Measurements from ENCODE around the gene SUN1.
"Not testable (repeated sequence)": the region's sequence is repeated elsewhere in the genome, so short reads cannot be mapped to it uniquely, and the experiment has no call there.

SUN1 gene

DNA sequence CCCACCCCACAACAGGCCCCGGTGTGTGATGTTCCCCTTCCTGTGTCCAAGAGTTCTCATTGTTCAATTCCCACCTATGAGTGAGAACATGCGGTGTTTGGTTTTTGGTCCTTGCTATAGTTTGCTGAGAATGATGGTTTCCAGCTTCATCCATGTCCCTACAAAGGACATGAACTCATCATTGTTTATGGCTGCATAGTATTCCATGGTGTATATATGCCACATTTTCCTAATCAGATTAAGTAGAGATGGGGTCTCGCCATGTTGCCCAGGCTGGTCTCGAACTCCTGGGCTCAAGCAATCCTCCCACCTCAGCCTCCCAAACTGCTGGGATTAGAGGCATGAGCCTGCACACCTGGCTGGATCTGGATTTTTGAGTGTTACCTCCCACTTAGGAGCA is 28.5 kb upstream of the SUN1 start:
- not testable (repeated sequence) for DNase-seq

DNA sequence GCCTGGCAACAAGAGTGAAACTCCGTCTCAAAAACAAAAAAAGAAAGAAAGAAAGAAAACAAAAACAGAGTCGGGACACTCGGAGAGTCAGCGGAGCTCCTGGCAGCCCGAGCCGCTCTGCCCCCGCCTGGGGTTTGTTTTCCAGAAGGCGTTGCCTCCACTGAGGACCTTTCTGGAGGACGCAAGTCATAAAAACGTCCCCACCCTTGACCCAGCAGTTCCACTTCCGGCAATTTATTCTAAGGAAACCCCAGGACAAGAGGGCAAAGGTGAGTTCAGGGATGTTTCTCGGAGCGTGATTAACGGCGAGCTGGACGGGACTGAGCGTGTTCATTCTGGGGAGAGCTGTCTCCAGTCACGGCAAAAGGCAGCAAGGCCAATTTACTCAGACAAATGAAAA is 27.0 kb upstream of the SUN1 start:
- no peak for DNase-seq

DNA sequence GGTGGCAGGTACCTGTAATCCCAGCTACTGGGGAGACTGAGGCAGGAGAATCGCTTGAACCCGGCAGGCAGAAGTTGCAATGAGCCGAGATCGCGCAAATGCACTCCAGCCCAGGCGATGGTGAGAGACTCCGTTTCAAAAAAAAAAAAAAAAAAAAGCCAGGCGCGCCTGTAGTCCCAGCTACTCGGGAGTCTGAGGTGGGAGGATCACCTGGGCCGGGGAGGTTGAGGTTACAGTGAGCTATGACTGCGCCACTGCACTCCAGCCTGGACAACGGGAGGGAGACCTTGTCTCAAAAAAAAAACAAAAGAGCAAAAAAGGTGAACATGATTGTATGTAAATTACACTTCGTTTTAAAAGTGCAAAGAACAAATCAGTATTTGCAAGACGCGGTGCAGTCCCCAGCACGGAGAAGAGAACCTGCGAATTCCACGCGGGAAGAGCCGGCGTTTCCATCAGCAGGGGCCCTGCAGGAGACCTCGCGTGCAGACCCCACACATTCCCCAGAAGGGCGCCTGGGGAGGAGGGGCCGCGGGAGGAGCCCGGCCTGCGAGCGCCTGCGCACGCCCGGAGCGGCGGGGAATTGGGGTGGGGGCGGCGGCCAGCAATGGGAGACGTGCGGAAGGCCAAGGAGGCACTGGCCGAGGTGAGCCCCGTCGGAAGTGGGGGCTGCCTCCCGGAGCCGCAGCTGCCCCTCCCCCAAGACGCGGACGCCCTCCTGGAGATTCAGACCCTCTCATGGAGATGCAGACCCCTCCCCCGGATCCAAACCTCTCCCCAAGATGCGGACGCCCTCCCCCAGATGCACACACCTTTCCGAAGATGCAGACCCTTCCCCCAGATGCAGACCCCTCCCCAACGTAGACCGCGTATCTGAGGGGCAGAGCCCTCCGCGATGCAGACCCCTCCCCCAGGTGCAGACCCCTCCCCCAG is 16.7 kb upstream of the SUN1 start:
- DNase-seq, result no peak

DNA sequence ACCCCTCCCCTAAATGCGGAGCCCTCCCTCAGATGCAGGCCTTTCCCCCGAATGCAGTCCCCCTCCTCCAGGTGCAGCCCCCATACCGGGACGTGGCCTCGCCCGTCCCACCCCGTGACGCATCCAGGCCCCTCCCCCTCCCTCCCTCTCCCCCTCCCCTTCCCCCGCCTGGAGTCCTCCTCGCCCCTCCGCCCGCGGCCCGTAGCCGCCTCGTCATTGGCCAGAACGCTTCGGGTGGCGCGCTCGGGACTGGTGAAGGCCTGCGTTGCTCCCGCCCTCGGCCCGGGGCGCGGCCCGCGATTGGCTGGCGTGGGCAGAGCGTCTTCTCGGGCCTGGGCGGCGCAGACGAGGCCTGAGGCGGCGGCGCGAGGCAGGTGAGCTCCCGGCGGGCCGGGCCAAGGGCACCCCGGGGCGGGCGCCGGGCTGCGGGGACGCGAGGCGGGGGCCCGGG is 16.0 kb upstream of the SUN1 start:
- peak; percentile 79 for DNase-seq

DNA sequence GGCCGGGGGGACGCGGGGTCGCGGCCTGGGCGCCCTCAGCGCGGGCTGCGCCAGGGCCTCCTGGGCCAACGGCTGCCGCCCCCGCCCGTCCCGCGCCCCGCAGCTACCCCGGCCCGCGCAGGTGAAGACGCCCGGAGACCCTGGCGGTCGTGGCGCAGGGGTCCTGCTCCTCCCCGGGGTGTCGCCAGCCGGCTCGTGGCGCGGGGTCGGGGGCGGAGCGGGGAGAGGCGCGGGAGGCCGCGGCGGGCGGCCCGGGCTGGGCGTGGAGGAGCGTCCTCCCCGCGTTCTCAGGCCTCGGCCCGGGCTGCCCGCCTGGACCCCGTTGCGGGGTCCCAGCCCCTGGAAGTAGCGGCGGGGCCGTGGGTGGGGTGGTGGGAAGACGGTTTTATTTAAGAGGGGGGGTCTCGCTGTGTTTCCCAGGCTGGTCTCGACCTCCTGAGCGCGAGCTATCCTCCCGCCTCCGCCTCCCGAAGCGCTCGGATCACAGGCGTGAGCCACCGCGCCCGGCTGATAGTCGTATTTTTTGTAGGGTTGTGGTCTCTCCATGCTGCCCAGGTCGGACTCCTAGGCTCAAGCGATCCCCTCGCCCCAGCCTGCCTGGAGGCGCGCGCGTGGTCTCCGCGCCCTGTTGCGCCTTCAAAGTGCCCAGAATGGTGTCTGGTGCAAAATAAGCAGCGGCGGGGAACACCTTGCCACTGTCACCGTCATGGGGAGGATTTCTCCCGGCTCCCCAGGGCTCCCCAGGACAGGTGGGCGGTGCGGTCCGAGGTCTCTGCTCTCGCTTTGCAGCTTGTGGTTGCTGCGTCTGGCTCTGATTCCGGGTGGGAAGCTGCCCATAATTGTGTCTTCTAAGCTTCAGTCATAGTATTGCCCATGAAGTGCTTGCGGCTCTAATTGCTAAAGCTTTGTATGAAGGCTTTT is 15.3 kb upstream of the SUN1 start:
- no peak for DNase-seq

DNA sequence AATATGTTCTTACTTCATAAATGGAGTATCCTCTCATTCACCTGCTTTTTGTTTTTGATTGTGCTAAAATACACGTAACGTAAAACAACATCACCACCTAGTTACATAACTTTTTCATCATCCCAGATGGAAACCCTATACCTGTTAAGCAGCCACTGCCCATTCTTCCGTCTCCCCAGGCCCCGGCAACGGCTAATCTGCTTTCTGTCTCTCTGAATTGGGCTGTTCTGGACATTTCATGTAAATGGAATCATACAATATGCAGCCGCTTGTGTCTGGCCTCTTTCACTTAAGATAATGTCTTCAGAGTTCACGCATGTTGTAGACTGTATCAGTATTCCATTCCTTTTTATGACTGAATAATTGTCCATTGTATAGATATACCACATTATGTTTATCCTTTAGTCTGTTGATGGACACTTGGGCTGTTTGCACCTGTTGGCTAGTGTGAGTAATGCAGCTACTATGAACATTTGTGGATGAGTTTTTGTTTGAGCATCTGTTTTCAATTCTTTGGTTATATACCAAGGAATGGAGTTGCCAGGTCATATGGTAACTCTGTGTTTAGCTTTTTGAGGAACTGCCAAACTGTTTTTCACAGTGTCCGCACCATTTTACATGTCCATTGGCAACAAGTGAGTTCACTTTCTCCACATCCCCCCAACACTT is 14.1 kb upstream of the SUN1 start:
- DNase-seq, result no peak

DNA sequence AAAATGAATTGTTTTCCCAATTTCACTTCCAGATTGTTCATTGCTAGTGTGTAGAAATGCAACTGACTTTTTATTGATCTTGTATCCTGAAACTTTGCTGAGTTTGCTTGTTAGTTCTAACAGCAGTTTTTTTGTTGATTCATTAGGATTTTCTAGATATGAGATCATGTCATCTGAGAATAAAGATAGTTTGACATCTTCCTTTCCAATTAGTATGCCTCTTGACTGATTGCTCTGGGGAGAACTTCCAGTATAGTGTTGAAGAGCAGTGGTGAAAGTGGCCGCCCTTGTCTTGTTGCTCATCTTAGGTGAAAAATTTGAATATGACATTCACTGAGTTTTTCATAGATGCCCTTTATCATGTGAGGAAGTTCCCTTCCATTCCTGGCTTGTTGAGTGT is 11.9 kb upstream of the SUN1 start:
- DNase-seq, result no peak

DNA sequence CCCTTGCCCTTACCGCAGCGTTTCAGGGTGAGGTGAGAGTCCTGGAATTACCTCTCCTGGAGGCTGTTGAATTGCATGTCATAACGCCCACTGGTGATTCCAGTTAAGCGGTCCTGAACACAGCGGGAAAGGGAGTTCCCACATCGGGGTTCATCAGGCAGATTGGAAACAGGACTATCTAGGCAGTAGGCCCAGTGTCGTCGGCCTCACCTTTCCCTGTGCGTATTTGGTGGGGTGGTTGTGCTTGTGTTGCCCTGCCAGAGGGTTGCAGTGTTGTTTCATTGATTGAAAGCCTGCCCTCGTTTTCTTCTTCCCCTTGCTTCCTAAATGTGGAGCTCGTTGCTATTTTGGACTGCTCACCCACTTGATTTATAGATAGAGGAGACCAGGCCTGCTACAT is 10.6 kb upstream of the SUN1 start:
- DNase-seq, result no peak

DNA sequence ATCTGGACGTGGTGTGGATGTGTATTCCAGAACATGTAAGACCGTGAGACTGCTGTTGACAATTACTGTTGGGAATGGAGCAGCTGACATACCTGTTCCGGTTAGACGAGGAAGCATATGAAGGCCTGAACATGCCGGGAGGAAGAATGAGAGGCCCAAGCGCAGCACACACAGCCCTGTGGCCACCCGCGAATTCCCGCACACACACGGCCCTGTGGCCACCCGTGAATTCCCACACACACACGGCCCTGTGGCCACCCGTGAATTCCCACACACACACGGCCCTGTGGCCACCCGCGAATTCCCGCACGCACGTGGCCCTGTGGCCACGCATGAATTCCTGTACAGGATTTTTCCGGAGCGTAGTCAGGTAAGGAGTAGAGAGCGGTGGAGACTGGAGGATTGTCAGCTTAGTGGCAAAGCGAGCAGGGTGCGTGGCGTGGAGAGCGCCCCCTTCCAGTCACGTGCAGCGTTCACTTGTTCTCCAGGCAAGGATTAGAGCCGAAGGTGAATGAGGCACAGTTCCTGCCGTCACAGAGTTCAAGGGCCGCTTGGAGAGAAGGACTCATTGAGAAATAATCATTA is 9.5 kb upstream of the SUN1 start:
- no peak for DNase-seq

DNA sequence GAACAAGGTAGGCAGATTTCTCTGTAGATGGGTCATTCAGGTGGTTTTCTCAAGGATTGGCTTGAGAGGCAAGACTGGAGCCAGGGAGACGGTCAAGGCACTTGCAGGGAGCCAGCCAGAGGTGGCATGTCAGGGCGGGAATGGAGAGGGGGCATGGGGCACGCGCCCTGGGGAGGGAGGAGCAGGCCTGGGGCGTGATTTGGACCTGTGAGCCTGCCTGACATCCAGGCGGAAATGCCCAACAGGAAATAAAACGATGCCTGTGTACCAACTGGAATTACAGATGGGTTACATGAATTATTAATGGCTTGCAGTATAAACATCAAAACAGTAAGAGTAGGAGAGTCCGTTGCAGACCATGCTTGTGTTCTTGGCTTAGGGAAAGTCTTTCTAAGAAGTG is 8.6 kb upstream of the SUN1 start:
- no peak for DNase-seq

DNA sequence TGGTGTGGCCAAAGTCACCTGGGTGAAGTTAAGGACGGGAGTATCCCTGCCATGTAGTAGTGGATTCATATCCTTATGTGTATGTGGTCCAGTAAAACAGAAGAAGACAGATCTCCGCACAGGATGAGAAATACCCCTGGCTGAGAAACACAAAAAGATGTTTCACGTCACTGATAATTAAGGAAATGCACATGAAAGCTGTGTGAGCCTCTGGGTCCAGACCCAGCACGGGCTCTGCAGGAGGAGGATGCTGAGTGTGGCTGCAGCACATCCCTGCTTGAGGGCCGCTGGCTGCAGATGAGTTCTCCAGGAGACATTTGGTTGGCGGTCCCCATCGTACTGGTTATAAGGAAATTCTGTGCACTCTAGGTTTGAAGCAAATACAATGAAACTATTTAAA is 8.2 kb upstream of the SUN1 start:
- no peak for DNase-seq

DNA sequence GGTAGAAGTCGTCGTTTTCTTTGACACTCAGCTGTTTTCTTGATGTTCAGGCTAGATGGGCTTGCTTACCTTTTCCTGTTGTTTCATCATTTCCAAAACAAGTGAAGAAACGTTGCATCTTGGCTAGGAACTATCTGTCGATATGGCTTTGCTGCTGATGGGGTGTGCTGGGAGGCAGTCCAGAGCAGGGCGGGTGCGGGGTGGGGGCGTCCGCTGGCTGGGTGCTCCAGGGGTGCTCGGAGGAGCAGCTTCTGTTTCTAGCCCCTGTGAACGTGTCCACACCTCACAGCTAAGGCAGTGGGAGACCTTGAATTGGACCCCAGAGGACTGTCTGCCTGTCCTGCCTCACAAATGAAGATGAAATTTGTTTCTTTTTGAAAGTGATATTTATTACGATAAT is 7.6 kb upstream of the SUN1 start:
- DNase-seq, result no peak

DNA sequence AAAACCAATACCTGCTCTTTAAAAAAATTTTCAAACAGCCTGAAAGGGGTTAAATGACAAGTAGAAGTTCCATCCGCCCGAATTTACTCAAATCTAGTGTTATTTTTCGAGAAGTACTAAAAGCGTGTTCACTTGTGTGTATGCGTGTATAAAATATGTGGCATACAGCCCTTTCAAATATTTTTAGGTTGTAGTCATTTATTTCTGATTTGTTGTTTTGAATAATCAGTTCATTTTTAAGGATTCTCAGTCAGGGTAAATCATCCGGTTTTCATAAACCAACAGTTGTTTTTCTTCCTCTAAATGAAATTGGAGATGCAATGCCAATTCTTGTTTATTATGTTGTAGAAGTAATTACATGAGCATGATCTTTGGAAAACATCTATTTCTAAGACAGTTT is 6.9 kb upstream of the SUN1 start:
- DNase-seq, result no peak

DNA sequence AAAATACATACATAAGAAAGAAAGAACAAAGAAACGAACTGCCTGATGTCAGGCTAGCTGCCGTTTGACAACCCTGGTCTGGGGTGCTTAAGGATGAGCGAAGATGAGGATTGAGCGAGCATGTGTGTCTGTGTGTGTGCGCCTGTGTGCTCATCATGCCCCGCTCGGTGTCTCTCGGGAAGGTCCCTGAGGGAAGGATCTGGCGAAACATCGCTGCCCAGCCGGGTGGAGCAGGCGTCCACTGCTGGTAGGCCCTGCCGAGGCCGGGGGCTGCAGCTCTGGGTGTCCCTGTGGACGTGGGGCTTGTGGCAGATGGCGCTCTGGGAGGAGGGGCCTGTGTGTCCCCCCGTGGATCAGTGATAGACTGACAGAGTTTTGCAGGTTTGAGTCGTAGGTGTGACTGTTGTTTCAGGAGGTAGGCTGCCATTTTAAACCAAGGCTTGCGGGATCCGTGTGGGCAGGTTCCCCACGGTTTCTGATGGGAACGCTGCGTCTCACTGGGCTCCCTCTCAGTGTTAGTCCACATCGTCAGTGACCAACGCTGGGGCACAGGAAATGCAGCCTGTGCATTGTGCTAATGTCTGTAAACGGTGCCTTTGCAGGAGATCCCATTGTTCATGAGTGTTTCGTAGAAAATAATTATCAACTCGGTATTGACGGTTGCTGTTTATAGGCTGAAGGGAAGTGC is 5.9 kb upstream of the SUN1 start:
- no peak for DNase-seq

DNA sequence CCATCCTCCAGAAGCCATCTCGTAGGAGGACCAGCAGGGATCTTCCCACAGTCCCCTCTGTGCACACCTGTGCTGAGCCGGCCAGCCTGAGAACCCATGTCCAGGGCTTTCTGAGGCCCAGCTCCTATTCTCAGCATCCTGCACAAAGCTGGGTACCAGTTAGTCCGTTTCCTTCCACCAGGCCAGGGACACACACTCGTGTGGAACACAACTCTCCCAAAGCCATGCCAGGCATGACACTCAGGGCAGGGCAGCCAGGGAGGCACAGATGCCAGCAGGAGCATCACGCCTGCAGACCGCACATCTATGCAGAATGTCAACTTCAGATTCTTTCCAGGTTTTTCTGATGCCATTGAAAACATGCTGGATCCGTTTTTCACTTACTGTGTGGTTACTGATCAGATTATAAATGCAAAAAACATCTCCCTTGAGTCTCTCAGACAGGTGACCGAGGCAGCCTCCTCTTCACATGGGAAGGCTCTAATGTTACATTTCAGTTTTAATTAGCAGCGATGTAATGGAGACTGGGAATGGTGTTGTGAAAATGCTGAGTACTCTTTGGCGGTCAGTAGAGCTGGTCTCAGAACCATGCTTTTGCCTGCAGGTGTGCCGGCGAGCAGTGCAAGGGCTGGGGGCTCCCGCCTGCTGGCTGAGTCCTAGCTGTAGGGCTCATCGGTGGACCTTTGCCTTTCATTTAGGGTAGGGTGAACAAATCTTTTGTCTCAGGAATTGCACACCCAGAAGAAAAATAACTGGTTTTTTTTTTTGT is 3.3 kb upstream of the SUN1 start:
- no peak for DNase-seq

DNA sequence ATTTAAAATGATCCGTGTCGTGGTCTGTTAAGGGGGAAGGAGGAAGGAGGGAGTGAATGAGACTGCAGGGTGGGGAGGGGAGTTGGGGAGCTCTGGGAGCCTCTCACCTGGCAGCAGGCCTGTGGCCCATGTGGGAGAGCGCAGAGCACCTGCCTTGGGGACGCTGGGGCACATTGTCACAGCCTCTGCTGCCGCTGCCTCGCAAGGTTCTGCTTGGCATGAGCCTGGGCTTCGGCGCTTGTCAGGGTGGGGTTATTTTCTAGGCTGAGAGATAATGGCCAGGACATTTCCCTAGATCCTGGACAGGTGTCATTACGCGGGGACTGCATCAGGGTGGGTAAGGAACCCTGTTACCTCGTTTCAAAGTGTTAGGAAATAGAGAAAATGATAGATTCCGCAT is 2.2 kb upstream of the SUN1 start:
- DNase-seq, result no peak

DNA sequence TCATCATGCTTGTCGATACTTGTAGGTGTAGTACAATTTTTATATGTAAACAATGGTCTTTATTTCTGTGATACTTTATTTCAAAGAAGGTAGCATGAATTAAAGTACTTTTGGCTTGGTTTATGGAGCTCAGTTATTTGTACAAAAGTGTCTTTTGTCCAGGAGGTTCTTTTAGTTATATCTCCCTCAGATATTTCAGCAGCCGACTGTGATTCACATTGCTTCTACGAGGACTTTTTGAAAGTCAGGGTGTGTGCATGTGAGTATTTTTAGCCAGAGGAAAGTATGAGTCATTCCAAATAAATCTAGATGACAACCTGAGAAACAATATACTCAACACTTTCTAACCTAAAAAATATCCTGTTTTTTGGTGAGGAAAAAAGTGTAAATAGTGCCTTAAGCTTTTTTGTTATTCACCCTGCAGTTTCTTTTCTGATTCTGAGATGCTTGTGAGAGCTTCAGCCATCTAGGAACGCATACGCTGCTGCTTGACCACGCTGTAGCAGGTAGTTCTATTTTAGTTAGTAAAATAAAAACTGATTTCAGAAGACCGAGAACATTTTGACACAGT is 595 bp upstream of the SUN1 start:
- no peak for DNase-seq

DNA sequence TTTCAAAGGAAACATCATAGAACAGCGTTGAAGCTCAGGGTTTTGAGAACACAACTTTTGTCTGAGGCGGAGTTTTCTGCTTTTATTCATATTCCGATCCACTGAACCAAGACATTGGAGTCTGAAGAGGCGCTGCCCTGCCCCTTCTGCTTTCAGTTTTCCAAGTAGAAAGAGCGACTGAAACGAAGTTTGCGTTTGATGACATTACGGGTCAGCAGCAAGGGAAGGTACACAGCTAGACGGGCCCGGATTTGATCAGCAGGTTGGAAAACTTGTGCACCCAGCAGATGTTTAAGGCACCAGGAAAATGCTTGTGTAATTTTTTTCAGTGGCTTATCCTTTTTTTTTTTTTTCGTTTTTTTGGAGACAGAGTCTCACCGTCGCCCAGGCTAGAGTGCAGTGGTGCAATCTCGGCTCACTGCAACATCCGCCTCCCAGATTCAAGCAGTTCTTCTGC is 720 bp downstream of the SUN1 start:
- no peak for DNase-seq

DNA sequence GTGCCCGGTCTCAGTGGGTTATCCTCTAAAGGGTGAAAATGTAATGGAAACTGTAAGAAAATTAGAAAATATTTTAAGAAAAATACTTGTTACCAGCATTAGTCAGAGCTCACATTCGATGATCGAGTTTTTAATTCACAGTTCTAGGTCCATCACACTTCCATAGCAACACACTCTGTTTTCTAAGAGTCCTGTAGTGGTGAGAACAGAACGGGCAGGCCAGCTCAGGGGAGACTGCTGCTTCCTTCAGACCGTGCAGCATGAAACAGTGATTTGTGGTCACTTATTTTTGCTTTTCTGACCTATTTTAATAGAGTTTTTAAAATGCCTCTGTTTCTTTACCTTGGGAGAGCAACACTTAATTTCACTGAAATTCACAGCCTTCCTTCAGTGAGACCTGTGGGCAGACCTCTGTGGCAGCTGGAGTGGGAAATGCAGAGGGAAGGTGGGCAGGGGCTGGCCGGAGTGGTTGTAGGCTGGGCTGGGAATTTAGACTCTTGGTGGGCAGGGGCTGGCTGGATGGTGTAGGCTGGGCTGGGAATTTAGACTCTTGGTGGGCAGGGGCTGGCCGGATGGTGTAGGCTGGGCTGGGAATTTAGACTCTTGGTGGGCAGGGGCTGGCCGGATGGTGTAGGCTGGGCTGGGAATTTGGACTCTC is 1.5 kb downstream of the SUN1 start:
- DNase-seq, result no peak

DNA sequence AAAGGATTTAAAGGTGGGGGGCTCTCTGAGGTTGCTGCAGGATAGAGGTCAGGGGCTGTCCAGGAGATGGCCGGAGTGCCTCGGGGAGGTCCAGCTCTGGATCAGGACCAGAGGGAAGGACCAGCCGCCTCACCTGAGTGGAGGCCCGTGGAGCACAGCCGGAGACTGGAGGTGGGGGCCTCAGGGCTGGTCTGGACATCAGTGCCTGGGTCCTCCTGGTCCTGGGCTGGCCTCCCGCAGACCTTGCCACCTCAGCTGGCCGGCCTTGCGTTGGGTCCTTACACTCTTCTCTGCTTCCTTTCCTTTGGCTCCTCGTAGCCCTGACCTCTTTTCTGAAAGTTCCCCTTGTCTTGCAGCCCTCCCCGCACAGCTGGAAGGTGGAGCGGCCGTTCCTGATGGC is 2.0 kb downstream of the SUN1 start:
- no peak for DNase-seq

DNA sequence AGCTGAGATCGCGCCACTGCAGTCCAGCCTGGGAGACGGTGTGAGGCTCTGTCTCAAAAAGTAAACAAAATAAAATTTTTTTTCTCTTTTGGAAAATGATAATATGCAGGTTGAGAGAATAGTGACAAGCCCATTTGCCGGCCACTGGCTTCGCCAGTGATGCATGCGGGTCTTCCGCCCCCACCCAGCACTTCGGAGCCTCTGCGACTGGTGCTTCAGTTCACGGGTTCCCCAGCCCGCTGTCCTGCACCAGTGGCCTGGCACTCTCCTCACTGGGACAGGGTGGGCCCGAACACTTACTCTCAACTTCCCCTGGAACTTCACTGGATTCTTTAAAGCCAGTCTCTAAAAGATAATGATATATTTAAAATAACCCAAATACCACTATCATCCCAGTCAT is 2.7 kb downstream of the SUN1 start:
- DNase-seq, result no peak
